ENCODE results near the gene KNOP1.

DNA sequence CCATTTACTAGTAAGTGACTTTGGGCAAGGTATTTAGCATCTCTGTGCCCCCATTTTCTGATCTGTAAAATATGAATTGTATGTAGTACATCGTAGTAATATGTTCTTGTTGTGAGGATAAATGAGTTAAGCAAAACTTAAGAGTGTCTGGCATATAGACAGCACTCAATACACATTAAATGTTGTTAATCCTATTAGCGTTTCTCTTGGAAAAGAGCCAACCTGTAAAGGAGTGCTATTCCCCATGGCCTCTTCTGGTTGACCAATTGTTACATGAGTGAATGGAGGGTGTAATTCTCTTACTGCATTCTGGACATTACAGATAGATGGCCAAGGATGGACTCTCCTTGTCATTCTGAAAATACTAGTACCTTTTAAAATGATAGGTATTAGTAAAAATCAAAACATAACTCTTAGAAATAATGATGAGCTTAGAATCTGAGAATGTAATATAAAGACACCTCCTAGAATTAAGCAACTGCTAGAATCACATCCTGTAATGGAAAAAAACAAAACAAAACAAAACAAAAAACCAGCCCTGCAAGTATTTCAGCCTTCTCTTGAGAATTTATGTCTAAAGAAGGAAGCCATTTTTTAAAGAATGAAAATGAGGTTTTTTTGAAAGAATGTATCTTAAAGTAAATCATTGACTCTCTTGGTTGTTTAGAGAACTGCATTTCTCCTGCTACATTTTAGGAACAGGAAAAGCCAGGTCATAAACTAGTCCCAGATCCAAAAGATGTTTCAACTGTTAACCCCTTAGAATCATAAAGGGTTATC, 30.6 kb upstream of the KNOP1 start:
- TF ChIP-seq, protein P1, sequence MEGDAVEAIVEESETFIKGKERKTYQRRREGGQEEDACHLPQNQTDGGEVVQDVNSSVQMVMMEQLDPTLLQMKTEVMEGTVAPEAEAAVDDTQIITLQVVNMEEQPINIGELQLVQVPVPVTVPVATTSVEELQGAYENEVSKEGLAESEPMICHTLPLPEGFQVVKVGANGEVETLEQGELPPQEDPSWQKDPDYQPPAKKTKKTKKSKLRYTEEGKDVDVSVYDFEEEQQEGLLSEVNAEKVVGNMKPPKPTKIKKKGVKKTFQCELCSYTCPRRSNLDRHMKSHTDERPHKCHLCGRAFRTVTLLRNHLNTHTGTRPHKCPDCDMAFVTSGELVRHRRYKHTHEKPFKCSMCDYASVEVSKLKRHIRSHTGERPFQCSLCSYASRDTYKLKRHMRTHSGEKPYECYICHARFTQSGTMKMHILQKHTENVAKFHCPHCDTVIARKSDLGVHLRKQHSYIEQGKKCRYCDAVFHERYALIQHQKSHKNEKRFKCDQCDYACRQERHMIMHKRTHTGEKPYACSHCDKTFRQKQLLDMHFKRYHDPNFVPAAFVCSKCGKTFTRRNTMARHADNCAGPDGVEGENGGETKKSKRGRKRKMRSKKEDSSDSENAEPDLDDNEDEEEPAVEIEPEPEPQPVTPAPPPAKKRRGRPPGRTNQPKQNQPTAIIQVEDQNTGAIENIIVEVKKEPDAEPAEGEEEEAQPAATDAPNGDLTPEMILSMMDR (IDR thresholded peaks at IDR 0.05): no peak
- TF ChIP-seq POLR2A (IDR thresholded peaks at IDR 0.05): no peak
- TF ChIP-seq EP300 (IDR thresholded peaks at IDR 0.05): no peak

Data from tibial nerve (tissue), 4 donors.